ENCODE data around the gene SSUH2. TPM values are rescaled to one million over a fixed set of nuclear protein-coding genes. Genes with fewer than 3 reads are reported as not detected.

The SSUH2 gene
- total RNA-seq, 4 donors from 2014 or later = 0.42 to 0.44 TPM; not detected in 2

DNA sequence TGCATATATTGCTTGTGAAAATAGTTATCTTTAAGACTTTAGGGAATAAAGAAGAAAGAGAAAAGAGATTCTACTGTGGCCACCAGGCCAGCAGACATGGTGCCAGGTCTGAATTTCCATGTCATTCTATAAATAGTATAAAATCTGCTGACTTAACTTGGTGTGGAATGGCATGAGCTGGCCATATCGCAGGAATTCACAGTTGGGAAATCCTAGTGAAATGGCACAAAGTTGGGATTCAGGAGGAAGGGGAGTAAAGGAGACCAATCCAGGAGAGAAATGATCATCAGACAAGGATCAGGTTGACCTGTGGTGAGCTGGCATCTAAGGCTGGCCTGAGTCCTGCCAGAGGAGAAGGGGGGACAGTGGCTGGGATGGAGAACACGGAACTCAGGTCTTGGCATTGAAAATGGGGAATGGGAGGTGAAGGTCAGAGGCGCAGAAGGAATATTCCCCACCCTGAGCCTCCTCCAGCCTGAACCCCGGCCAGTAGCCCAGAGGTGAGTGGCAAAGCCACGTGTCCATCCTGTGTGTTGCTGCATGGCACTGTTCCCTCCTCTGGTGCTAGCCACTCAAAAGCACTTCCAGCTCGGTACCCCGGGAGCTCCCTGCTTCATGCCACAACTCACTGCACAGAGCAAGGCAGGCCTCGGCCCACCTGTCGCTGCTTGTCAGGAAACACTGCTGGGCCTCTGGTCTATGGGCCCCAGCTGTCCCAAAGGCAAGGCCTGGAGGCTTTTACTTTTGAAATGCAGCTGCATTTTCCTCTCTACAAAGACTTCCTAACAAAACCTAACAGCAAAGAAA is 51.4 kb downstream of the SSUH2 start:
- TF ChIP-seq, protein P1, sequence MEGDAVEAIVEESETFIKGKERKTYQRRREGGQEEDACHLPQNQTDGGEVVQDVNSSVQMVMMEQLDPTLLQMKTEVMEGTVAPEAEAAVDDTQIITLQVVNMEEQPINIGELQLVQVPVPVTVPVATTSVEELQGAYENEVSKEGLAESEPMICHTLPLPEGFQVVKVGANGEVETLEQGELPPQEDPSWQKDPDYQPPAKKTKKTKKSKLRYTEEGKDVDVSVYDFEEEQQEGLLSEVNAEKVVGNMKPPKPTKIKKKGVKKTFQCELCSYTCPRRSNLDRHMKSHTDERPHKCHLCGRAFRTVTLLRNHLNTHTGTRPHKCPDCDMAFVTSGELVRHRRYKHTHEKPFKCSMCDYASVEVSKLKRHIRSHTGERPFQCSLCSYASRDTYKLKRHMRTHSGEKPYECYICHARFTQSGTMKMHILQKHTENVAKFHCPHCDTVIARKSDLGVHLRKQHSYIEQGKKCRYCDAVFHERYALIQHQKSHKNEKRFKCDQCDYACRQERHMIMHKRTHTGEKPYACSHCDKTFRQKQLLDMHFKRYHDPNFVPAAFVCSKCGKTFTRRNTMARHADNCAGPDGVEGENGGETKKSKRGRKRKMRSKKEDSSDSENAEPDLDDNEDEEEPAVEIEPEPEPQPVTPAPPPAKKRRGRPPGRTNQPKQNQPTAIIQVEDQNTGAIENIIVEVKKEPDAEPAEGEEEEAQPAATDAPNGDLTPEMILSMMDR (IDR thresholded peaks at IDR 0.05) = no peak
- TF ChIP-seq EP300 (IDR thresholded peaks at IDR 0.05) = no peak
- TF ChIP-seq POLR2A (IDR thresholded peaks at IDR 0.05) = no peak
- WGBS, 2 donors = 76 to 84% methylated on average over 9 of the region's 9 CpGs
- Histone ChIP-seq H3K27ac (no peak overlapping the region), H3K27me3 (no peaks in the 10 kb centered on the region), H3K4me1 (no peaks in the 10 kb centered on the region), H3K4me3 (no peak overlapping the region), H3K9me3 (no peaks in the 10 kb centered on the region), H3K36me3 (no peaks in the 10 kb centered on the region)
- DNase-seq (ENCODE audit: low spot score in 2 of 2) = no peak

DNA sequence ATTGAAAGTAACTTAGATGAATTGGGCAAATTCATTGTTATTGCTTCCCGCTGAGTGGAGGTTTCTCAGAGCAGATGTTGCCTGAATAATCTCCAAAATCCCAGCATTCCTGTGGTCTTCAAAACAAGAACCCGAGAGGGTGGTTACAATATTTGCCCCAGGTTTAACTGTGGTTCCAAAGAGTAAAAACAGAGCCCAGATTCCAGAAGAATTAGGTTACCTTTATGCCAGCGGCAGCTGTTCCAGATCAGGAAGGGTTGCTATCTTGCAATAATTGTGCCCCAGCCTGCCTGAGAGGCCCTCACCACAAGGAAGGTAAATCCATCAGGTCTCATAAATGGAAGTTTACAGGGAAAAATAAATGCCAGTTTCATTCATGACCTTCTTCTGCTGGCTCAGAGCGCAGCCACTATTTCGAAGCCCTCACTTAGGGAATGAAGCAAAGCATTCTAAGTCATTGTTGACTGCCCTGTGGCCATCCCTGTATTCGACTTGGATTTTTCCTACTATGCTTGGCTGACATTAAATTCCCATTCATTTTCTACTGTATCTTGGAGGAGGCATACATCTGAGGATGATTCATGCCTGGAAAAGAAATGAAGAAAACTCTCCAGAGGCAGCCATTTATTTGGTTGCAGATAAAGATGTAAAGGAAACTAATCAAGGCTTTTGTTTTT is 54.6 kb downstream of the SSUH2 start:
- TF ChIP-seq EP300 (IDR thresholded peaks at IDR 0.05) (no peak), POLR2A (IDR thresholded peaks at IDR 0.05) (no peak)
- TF ChIP-seq, protein P1 (IDR thresholded peaks at IDR 0.05) = no peak
- Histone ChIP-seq H3K36me3 (no peaks in the 10 kb centered on the region), H3K4me1 (no peaks in the 10 kb centered on the region), H3K27me3 (no peaks in the 10 kb centered on the region), H3K27ac (no peak overlapping the region), H3K4me3 (no peak overlapping the region), H3K9me3 (peaks cover 0 to 4% (median 0%) of the 10 kb centered on the region in 4 donors)
- DNase-seq (ENCODE audit: low spot score in 2 of 2) = no peak
- WGBS, 2 donors = 67 to 68% methylated on average over 6 of the region's 6 CpGs

DNA sequence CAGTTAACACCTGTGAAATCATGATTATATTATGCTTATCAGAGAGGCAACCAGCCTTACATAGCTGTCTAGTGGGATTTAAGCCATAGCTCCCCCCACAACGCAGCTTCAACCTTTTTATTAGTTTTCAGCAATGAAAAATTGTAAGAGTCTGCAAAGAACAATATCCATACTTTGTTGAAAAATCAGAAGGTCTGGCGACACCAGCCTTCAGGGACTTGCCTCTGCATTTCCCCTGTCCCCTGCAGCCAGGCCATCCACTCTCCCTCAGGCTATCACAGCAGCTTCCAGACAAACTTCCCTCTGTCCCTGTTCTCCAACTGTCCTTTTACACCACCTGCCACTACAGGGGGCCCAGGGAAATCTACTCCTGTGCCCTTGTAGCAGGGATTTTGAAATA is 59.9 kb downstream of the SSUH2 start:
- H3K9me3 ChIP-seq = peaks cover 0 to 4% (median 0%) of the 10 kb centered on the region in 4 donors
- no peak for DNase-seq (ENCODE audit: low spot score in 2 of 2)
- H3K4me1 ChIP-seq = no peaks in the 10 kb centered on the region
- no peak overlapping the region for H3K4me3 ChIP-seq
- H3K27ac ChIP-seq = no peak overlapping the region
- H3K36me3 ChIP-seq = no peaks in the 10 kb centered on the region
- H3K27me3 ChIP-seq = no peaks in the 10 kb centered on the region
- 81 to 82% methylated on average over 2 of the region's 2 CpGs for WGBS, 2 donors
- TF ChIP-seq, protein P1 (IDR thresholded peaks at IDR 0.05) = no peak
- no peak for TF ChIP-seq EP300 (IDR thresholded peaks at IDR 0.05)
- no peak for TF ChIP-seq POLR2A (IDR thresholded peaks at IDR 0.05)

DNA sequence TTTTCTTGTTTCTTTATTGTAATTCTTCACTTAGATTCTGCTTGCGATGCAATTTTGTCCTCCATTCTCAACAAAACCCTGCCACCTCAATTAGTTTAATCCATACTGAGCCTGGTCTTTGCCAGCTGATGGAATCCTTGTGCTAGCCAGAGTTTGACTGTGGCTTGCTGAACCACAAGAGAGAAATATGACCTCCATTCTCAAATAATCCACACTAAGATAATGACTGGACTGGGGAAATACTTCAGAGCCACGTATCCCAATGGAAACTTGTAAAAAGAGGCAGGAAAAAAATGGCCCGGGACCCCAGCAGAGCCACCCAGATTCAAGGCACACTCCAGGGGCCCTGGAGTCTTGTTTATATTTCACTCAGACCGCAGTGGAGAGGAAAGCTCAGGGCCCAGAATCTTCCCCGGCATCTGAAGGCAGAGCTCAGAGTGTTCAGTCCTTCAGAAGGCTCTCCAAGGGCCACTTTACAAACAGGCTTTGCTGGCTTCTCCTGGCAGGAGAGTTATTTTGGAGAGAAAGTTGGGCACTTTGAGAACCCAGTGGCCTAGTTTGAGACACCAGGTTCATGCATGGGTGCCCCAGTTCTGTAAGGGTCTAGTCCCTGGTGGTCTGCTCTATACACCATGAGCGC is 62.7 kb downstream of the SSUH2 start:
- DNase-seq (ENCODE audit: low spot score in 2 of 2) = no peak
- TF ChIP-seq, protein P1 (IDR thresholded peaks at IDR 0.05) = no peak
- TF ChIP-seq EP300 (IDR thresholded peaks at IDR 0.05) = no peak
- no peaks in the 10 kb centered on the region for H3K4me1 ChIP-seq
- H3K9me3 ChIP-seq = peaks cover 0 to 18% (median 0%) of the 10 kb centered on the region in 4 donors
- 87 to 92% methylated on average over 6 of the region's 6 CpGs for WGBS, 2 donors
- no peaks in the 10 kb centered on the region for H3K27me3 ChIP-seq
- peaks cover 0 to under 1% (median 0%) of the 10 kb centered on the region in 3 donors for H3K36me3 ChIP-seq
- no peak overlapping the region for H3K4me3 ChIP-seq
- no peak overlapping the region for H3K27ac ChIP-seq

All from tibial nerve (tissue), 4 donors.